ENCODE measurements around the gene TSG101. TPM values are rescaled to one million over a fixed set of nuclear protein-coding genes. Genes with fewer than 3 reads are reported as not detected.
A peak's percentile ranks its signal among the peaks of the same experiment; 100 is the strongest.

Gene TSG101
- total RNA-seq = 55.2 and 78.4 TPM in 2 replicates
- polyA plus RNA-seq = 132 and 146 TPM in 2 replicates
- polyA plus RNA-seq (2012) = 60.6 and 66.4 TPM in 2 replicates
- 75.4 and 108 TPM in 2 replicates for polyA minus RNA-seq (ENCODE audit: low replicate concordance)

- no peaks in the 10 kb centered on the region for H3K4me1 ChIP-seq (ENCODE audit: control insufficient read depth, extremely low read depth, insufficient read depth, low read length)
- H3K79me2 ChIP-seq (ENCODE audit: control insufficient read depth, insufficient read depth, low read length) = peaks cover 51% of the 10 kb centered on the region
- no peaks in the 10 kb centered on the region for H3K9me3 ChIP-seq (ENCODE audit: control insufficient read depth, insufficient read depth, low read depth, low read length)
- no peak for TF ChIP-seq CTCF (conservative IDR thresholded peaks at IDR 0.05 in 1 of 2, IDR thresholded peaks at IDR 0.05 in 1 of 2; ENCODE audit: low read depth in 1 of 2, low read length in 2 of 2)
- no peak for TF ChIP-seq EZH2 (IDR thresholded peaks at IDR 0.05; ENCODE audit: low read length, missing control alignments)
- peak within 1 kb of the TSS; percentile 97 for H3K9ac ChIP-seq (ENCODE audit: insufficient read depth, low read length)
- peak within 1 kb of the TSS; percentile 90 for H2AFZ ChIP-seq (ENCODE audit: low read length)
- H3K27me3 ChIP-seq (ENCODE audit: control insufficient read depth, insufficient read depth, low read length) = no peaks in the 10 kb centered on the region
- DNase-seq (ENCODE audit: low read depth in 2 of 2) = peak; percentile 93 to 94
- H3K4me2 ChIP-seq (ENCODE audit: extremely low read depth, insufficient read depth, low read length) = peak within 1 kb of the TSS; percentile 95
- H3K4me3 ChIP-seq (replicated peaks in 1 of 4; ENCODE audit: control extremely low read depth in 1 of 4, insufficient read depth in 1 of 4, low read depth in 3 of 4, low read length in 4 of 4) = peak within 1 kb of the TSS; percentile 77 to 99 (median 90)
- H4K20me1 ChIP-seq (ENCODE audit: control insufficient read depth, extremely low read depth, insufficient read depth, low read length) = no peaks in the 10 kb centered on the region
- H3K36me3 ChIP-seq (ENCODE audit: control insufficient read depth, insufficient read depth, low read length) = peaks cover 1% of the 10 kb centered on the region
- H3K27ac ChIP-seq (ENCODE audit: insufficient read depth, low read length) = peak within 1 kb of the TSS; percentile 97
Measured at GRCh38 chr11:18526521-18527296, at the start of gene TSG101. TSS of gene TSG101 (minus strand) at chr11:18526942. CDS start at chr11:18526816, 126 bp downstream.

DNA sequence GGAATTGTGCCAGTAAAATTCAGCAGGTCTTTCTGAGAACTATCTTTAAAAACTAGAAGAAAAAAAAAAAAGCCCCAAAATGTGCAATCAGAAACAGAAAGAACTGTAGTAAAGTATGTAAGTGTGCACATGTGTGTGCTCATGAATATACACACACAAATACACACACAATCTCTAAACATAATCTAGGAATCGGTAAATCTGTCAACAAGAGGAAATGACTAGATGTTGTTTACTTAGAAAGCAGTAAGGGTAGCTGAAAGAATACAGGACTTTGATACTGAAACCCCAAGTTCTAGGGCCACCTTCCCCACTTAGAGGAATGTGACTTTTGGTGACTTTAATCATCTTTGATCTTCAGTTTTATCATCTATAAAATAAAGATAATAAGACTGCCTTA is 48.6 kb upstream of the TSG101 start:
- TF ChIP-seq EZH2 (IDR thresholded peaks at IDR 0.05; ENCODE audit: low read length, missing control alignments) (no peak), CTCF (conservative IDR thresholded peaks at IDR 0.05 in 1 of 2, IDR thresholded peaks at IDR 0.05 in 1 of 2; ENCODE audit: low read depth in 1 of 2, low read length in 2 of 2) (no peak)
- H4K20me1 ChIP-seq (ENCODE audit: control insufficient read depth, extremely low read depth, insufficient read depth, low read length) = no peaks in the 10 kb centered on the region
- H2AFZ ChIP-seq (ENCODE audit: low read length) = no peak overlapping the region
- no peak for DNase-seq (ENCODE audit: low read depth in 2 of 2)
- H3K9ac ChIP-seq (ENCODE audit: insufficient read depth, low read length) = no peak overlapping the region
- no peak overlapping the region for H3K27ac ChIP-seq (ENCODE audit: insufficient read depth, low read length)
- no peak overlapping the region for H3K4me3 ChIP-seq (replicated peaks in 1 of 4; ENCODE audit: control extremely low read depth in 1 of 4, insufficient read depth in 1 of 4, low read depth in 3 of 4, low read length in 4 of 4)
- no peaks in the 10 kb centered on the region for H3K36me3 ChIP-seq (ENCODE audit: control insufficient read depth, insufficient read depth, low read length)
- no peaks in the 10 kb centered on the region for H3K79me2 ChIP-seq (ENCODE audit: control insufficient read depth, insufficient read depth, low read length)
- no peak overlapping the region for H3K4me2 ChIP-seq (ENCODE audit: extremely low read depth, insufficient read depth, low read length)
- no peaks in the 10 kb centered on the region for H3K4me1 ChIP-seq (ENCODE audit: control insufficient read depth, extremely low read depth, insufficient read depth, low read length)
- no peaks in the 10 kb centered on the region for H3K27me3 ChIP-seq (ENCODE audit: control insufficient read depth, insufficient read depth, low read length)
- no peaks in the 10 kb centered on the region for H3K9me3 ChIP-seq (ENCODE audit: control insufficient read depth, insufficient read depth, low read depth, low read length)

- no peaks in the 10 kb centered on the region for H3K36me3 ChIP-seq (ENCODE audit: control insufficient read depth, insufficient read depth, low read length)
- H3K4me1 ChIP-seq (ENCODE audit: control insufficient read depth, extremely low read depth, insufficient read depth, low read length) = no peaks in the 10 kb centered on the region
- no peaks in the 10 kb centered on the region for H4K20me1 ChIP-seq (ENCODE audit: control insufficient read depth, extremely low read depth, insufficient read depth, low read length)
- H3K9me3 ChIP-seq (ENCODE audit: control insufficient read depth, insufficient read depth, low read depth, low read length) = no peaks in the 10 kb centered on the region
- no peak overlapping the region for H3K4me3 ChIP-seq (replicated peaks in 1 of 4; ENCODE audit: control extremely low read depth in 1 of 4, insufficient read depth in 1 of 4, low read depth in 3 of 4, low read length in 4 of 4)
- TF ChIP-seq EZH2 (IDR thresholded peaks at IDR 0.05; ENCODE audit: low read length, missing control alignments) (no peak), CTCF (conservative IDR thresholded peaks at IDR 0.05 in 1 of 2, IDR thresholded peaks at IDR 0.05 in 1 of 2; ENCODE audit: low read depth in 1 of 2, low read length in 2 of 2) (no peak)
- DNase-seq (ENCODE audit: low read depth in 2 of 2) = peak in 1 of 2 donors; percentile 10
- no peak overlapping the region for H3K4me2 ChIP-seq (ENCODE audit: extremely low read depth, insufficient read depth, low read length)
- no peaks in the 10 kb centered on the region for H3K79me2 ChIP-seq (ENCODE audit: control insufficient read depth, insufficient read depth, low read length)
- H2AFZ ChIP-seq (ENCODE audit: low read length) = no peak overlapping the region
- H3K27ac ChIP-seq (ENCODE audit: insufficient read depth, low read length) = no peak overlapping the region
- H3K9ac ChIP-seq (ENCODE audit: insufficient read depth, low read length) = no peak overlapping the region
- H3K27me3 ChIP-seq (ENCODE audit: control insufficient read depth, insufficient read depth, low read length) = no peaks in the 10 kb centered on the region
Measured at GRCh38 chr11:18567081-18567480, 40.3 kb upstream of the TSG101 start.
